NCI-H774 (cell line): ENCODE results near the gene MYO1A.
A peak's percentile ranks its signal among the peaks of the same experiment; 100 is the strongest.
"Not testable (repeated sequence)": the region's sequence is repeated elsewhere in the genome, so short reads cannot be mapped to it uniquely, and the experiment has no call there.

Experiments
- DNase-seq: peaks from one replicate; lab custom pipeline; 2025; lab: John Stamatoyannopoulos, UW

Gene MYO1A

GRCh38 chr12:57046947-57047890 is 2.7 kb downstream of the MYO1A start:
- DNase-seq = no peak

DNA sequence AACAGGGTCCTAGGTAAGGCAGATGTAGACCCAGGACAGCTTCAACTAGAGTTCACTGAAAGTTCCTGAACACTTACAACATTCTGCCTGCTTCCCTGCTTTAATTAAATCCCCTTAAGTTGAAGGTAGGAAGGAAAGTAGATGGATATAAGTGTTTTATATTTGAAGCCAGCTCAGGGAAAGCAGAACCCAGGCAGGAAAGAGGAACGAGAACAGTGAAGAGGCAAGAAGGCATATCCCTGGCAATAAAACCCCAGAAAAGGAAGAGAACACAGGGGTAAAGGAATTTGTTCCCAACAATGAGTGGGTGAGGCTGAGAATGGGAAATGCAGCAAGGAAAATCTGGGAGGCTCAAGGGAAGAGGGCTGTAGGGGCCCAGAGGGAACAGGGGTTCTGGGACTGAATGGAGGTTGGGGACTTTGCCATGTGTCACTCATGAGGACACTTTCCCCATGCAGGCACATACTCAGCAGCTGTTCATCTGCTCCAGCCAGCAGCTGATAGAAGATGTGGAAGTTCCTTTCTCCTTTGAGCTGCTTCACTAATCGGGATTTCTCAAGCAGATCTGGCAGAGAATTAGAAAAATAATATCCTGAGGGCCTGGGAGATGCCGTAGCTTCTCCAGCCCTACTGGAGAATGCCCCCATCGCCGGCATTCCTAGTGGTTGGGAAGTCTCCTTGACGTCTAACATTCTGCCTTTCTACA is 3.7 kb downstream of the MYO1A start:
- no peak for DNase-seq

- no peak for DNase-seq
These were observed 5.0 kb downstream of the MYO1A start for GRCh38 chr12:57044889-57045288.

- no peak for DNase-seq
These were observed 5.5 kb downstream of the MYO1A start for GRCh38 chr12:57044468-57044867.

DNA sequence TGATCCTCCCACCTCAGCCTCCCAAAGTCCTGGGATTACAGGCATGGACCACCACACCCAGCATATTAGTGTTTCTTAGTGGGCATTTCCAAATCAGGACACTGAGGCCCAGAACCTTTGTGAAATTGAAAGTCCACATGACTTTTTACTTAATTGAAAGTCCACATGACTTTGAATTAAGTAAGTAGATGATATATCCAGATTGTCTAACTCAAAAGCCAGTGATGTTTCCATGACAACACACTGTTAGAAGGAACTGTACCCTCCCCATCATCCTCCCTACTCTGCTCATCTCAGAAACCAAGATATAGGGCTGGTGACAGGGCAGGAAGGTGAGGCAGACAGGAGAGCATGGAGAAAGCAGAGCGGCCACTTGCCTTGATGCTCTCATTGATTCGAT is 7.2 kb downstream of the MYO1A start:
- DNase-seq = no peak

DNA sequence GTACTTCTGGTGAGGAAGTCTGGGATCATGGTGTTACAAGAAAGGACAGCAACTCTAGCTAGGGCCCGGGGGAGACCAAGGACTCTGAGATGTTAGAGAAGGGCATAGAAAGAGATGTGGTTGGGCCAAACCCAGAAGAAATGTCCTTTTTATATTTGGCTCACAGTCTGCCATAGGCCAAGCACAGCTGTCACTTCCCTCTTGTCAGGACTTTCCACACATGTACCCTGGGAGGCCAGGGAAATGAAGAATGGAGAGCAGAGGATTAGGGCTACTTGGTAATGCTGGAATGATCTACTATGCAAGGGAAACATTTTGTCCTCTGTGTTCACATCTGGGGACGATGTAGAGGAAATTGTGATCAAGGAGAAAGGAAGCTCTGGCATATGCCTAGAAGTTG is 9.2 kb downstream of the MYO1A start:
- no peak for DNase-seq

GRCh38 chr12:57040211-57040610 is 9.7 kb downstream of the MYO1A start:
- no peak for DNase-seq

- no peak for DNase-seq
These were observed 10.7 kb downstream of the MYO1A start for GRCh38 chr12:57039016-57039798.

GRCh38 chr12:57037264-57037663 is 12.7 kb downstream of the MYO1A start:
- no peak for DNase-seq

- DNase-seq = no peak
These were observed 16.5 kb downstream of the MYO1A start for GRCh38 chr12:57033431-57033830.

DNA sequence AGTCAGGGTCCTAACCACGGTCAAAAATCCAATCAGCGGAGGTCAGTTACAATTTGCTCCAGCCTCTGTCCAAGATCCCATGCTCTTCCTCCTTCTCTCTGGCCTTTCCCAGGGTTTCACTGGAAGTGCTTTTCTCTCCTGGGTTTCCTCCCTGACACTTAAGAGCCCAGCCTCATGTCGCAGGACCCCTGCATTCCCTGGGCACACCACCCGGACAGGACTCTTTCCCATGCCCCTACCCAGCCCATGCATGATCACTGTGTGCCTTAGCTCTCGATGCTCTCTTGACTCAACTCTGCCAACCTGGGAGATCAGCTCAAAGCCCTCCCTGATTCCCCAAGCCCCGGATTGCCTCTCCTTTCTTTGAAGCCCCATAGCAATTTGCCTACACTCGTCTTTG is 18.1 kb downstream of the MYO1A start:
- no peak for DNase-seq

GRCh38 chr12:57031138-57031725 is 18.7 kb downstream of the MYO1A start:
- peak; percentile 30 for DNase-seq

GRCh38 chr12:57029457-57029856 is 20.5 kb downstream of the MYO1A start:
- no peak for DNase-seq

DNA sequence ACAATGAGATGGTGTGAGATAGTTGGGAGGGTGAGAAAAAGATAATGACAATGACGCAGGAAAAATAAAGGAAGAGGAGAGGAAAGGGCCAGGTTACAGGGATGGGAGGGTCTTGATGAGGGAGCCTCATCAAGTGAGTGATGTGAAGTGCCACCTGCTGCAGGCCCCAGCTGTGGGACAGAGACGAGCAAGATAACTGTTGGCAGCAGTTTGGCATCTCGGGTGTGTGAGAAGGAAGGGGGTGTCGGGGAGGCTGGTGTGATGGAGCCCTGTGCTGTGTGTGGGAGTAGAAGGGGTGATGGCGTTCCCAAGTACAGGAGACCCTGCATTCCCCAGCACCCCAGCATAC is 22.1 kb downstream of the MYO1A start:
- no peak for DNase-seq

- no peak for DNase-seq
These were observed 22.7 kb downstream of the MYO1A start for GRCh38 chr12:57027011-57027804.

- no peak for DNase-seq
These were observed 24.7 kb downstream of the MYO1A start for GRCh38 chr12:57025196-57025595.

DNA sequence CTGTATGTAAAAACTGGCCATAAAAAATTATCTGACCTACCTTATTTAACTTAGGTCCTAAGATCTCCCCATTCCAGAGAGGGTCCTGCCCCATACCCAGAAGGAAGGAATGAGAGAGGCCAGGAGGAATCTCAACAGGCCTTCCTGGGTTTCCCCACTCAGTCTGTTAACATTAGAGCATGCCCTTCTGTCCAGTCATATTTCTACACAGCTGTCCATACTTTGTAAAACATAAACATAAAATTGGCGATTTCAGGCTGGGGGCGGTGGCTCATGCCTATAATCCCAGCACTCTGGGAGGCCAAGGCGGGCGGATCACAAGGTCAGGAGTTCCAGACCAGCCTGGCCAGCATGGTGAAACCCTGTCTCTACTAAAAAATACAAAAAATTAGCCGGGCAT is 27.6 kb downstream of the MYO1A start:
- not testable (repeated sequence) for DNase-seq

- no peak for DNase-seq
These were observed 29.8 kb downstream of the MYO1A start for GRCh38 chr12:57019983-57020719.

DNA sequence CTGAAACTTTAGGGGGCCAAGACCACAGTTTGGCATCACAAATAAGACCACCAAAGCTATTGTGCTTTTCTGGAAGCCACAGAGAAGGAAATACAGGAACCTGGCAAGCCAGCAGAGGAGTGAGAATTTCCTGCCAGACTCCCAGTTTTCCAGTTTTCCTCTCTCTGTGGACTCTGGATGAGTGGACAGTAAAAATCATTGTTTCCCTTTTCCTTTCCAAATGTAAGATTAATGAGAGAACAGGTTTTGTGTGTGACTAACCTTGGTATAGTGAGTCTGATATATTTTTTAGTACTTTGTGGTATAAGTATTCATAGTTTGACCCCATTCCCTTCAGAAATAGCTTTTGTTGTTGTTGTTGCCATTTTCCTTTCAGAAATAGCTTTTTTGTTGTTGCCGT is 31.0 kb downstream of the MYO1A start:
- no peak for DNase-seq

- not testable (repeated sequence) for DNase-seq
These were observed 31.6 kb downstream of the MYO1A start for GRCh38 chr12:57018353-57018752.

DNA sequence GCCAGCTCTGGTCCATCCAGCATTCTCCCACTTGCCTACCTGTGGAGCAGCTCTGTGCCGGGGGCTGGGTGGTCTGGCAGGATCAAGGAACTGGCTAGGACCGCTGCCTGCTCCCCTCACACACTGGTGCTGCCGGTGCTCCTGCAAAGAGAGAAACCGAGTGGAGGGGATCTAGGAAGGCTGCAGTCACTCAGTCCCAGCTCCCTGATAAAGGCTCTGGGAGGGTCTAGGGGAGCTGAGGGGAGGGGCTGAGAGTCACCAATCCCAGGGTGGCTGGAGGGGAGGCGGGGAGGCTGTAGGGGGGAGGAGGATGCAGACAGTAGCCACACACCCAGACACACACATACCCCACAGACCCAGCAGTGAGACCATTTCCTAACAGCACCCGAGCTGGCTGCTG is 33.6 kb downstream of the MYO1A start, which contains the start of gene TAC3:
Gene TAC3 (minus strand): TSS at position 182 of the 400 bp plus-strand sequence. CDS start 732 bp downstream, outside the sequence.
- DNase-seq = no peak
